ENCODE data around the gene ERICH4. TPM values are rescaled to one million over a fixed set of nuclear protein-coding genes. Genes with fewer than 3 reads are reported as not detected.

The ERICH4 gene
- total and polyA plus RNA-seq, 8 donors, result not detected

GRCh38 chr19:41452584-41453275 is 9.8 kb downstream of the ERICH4 start:
- Histone ChIP-seq H3K36me3 (no peaks in the 10 kb centered on the region), H3K9me3 (no peaks in the 10 kb centered on the region), H3K4me1 (peaks cover 0 to 3% (median 0%) of the 10 kb centered on the region in 3 donors), H3K27ac (no peak overlapping the region), H3K27me3 (no peaks in the 10 kb centered on the region), H3K4me3 (no peak overlapping the region)
- TF ChIP-seq CTCF (IDR thresholded peaks at IDR 0.05), result no peak
- FAIRE-seq, result no peak
- no peak for ATAC-seq
- no peak for DNase-seq
- intact Hi-C loops (cut with DNase I), result loop anchor here in 1 of 3 donors (10.0 kb wide), 1 partner anchor 72 kb away; no protein-coding TSS in a partner anchor
- WGBS, 2 donors, result 50 to 68% methylated on average over 6 of the region's 6 CpGs

- FAIRE-seq (no peak), DNase-seq (no peak), ATAC-seq (peak in 2 of 4 donors; percentile 37 to 50)
- Histone ChIP-seq H3K27ac (peak overlapping the region in 2 of 4 donors; percentile 10 to 41), H3K9me3 (no peaks in the 10 kb centered on the region), H3K36me3 (no peaks in the 10 kb centered on the region), H3K4me3 (no peak overlapping the region), H3K27me3 (peaks cover 0 to 9% (median 0%) of the 10 kb centered on the region in 4 donors), H3K4me1 (peaks cover 0 to 3% (median 0%) of the 10 kb centered on the region in 3 donors)
- WGBS, 2 donors, result 2 to 7% methylated on average over 2 of the region's 2 CpGs
- intact Hi-C loops (cut with DNase I), result loop anchor here in 1 of 3 donors (10.0 kb wide), 1 partner anchor 69 kb away; no protein-coding TSS in a partner anchor
- no peak for TF ChIP-seq CTCF (IDR thresholded peaks at IDR 0.05)
Measured at GRCh38 chr19:41455936-41456335, 13.0 kb downstream of the ERICH4 start.

GRCh38 chr19:41456342-41456918 is 13.5 kb downstream of the ERICH4 start:
- H3K9me3 ChIP-seq, result no peaks in the 10 kb centered on the region
- H3K4me3 ChIP-seq, result no peak overlapping the region
- H3K4me1 ChIP-seq, result peaks cover 0 to 3% (median 0%) of the 10 kb centered on the region in 3 donors
- WGBS, 2 donors, result 18 to 31% methylated on average over 7 of the region's 7 CpGs
- FAIRE-seq (no peak), DNase-seq (no peak), ATAC-seq (peak in 1 of 4 donors; percentile 61)
- no peak for TF ChIP-seq CTCF (IDR thresholded peaks at IDR 0.05)
- intact Hi-C loops (cut with DNase I), result loop anchor here in 1 of 3 donors (10.0 kb wide), 1 partner anchor 68 kb away; no protein-coding TSS in a partner anchor
- peaks cover 0 to 9% (median 0%) of the 10 kb centered on the region in 4 donors for H3K27me3 ChIP-seq
- peak overlapping the region in 2 of 4 donors; percentile 10 to 41 for H3K27ac ChIP-seq
- no peaks in the 10 kb centered on the region for H3K36me3 ChIP-seq

- FAIRE-seq (no peak), ATAC-seq (no peak), DNase-seq (no peak)
- H3K9me3 ChIP-seq, result no peaks in the 10 kb centered on the region
- no peak overlapping the region for H3K27ac ChIP-seq
- peaks cover 0 to 3% (median 0%) of the 10 kb centered on the region in 3 donors for H3K4me1 ChIP-seq
- TF ChIP-seq CTCF (IDR thresholded peaks at IDR 0.05), result no peak
- no peaks in the 10 kb centered on the region for H3K36me3 ChIP-seq
- WGBS, 2 donors, result 50% methylated on average over 1 of the region's 1 CpG
- no peak overlapping the region for H3K4me3 ChIP-seq
- intact Hi-C loops (cut with DNase I), result loop anchor here in 1 of 3 donors (10.0 kb wide), 1 partner anchor 68 kb away; no protein-coding TSS in a partner anchor
- peaks cover 0 to 9% (median 0%) of the 10 kb centered on the region in 4 donors for H3K27me3 ChIP-seq
Measured at GRCh38 chr19:41457241-41457640, 14.3 kb downstream of the ERICH4 start.
